GM12865 (cell line): ENCODE data around the gene KCNH4.

Experiments
- DNase-seq: peaks from one replicate; pipeline ENCODE4 v3.0.0; 2010; ENCODE audit warnings: low read depth
- H3K4me3 ChIP-seq: 2 replicates; pipeline ENCODE4 v1.5.1; 2011; ENCODE audit warnings: mild to moderate bottlenecking, low read depth, low read length, control low read depth
- CTCF ChIP-seq: IDR thresholded peaks from 2 replicates; pipeline ENCODE4 v1.5.1; 2011; ENCODE audit warnings: low read length, control low read depth, low read depth, inconsistent platforms; ENCODE audit not compliant: insufficient read depth; ENCODE audit errors: missing control alignments

Gene KCNH4

GRCh38 chr17:42165751-42166150 lies 15.2 kb downstream of the KCNH4 start:
- no peak for TF ChIP-seq CTCF
- DNase-seq: no peak
- H3K4me3 ChIP-seq: no peak overlapping the region

DNA sequence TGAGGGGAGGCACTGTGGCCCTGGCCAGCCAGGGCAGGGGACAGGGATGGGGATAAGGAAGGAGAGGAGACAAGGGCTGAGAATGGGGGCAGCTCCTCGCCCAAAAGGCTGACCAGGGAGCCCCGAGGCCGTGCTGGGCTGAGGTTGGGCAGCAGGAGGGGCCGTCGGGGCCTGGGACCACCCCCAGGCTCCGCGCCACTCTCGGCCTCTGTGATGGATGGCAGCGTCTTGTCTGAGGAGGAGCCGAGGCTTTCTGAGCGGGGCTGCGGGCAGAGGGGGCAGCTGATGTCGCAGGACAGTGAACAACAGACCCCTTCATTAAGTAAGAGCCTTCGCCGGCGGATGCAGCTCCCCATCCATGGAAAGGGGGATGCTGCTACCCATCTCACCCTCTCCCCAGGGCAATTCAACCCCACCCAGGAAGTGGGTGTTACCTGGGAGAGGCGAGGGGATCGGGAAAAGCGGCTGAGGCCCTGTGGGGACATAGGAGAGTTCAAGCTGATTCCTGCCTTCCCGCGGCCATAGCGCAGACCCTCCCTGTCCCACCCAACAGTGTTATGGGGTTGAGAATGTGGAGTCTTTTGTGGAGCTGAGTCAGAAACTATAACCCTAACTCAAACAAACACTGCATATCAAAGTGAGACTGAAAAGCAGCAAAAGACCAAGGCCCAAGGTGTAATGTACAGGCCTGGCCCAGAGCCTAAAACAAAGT lies 17.1 kb downstream of the KCNH4 start:
- no peak for TF ChIP-seq CTCF
- H3K4me3 ChIP-seq: no peak overlapping the region
- no peak for DNase-seq

DNA sequence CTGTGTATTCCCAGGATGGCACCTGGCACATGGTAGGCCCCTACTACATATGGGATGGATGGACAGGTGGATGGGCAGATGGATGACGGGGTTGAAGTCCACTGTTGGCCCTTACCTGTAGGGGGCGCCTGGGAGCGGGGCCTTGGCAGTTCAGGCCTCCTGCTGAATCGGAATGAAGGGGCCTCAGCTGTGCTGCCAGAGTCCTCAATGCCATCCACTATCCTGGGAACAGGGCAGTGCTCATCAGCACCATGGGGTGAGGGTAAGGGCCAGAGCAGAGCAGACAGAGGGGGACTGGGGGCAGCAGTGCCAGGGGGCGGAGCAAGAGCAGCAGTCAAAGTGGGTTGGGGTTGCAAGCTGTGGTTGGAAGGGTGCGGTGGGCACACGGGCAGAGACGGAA lies 17.8 kb downstream of the KCNH4 start:
- TF ChIP-seq CTCF: peak; percentile 66
- H3K4me3 ChIP-seq: no peak overlapping the region
- DNase-seq: peak; percentile 51

- H3K4me3 ChIP-seq: no peak overlapping the region
- no peak for TF ChIP-seq CTCF
- DNase-seq: no peak
These were observed 20.4 kb downstream of the KCNH4 start for GRCh38 chr17:42160531-42160910.

DNA sequence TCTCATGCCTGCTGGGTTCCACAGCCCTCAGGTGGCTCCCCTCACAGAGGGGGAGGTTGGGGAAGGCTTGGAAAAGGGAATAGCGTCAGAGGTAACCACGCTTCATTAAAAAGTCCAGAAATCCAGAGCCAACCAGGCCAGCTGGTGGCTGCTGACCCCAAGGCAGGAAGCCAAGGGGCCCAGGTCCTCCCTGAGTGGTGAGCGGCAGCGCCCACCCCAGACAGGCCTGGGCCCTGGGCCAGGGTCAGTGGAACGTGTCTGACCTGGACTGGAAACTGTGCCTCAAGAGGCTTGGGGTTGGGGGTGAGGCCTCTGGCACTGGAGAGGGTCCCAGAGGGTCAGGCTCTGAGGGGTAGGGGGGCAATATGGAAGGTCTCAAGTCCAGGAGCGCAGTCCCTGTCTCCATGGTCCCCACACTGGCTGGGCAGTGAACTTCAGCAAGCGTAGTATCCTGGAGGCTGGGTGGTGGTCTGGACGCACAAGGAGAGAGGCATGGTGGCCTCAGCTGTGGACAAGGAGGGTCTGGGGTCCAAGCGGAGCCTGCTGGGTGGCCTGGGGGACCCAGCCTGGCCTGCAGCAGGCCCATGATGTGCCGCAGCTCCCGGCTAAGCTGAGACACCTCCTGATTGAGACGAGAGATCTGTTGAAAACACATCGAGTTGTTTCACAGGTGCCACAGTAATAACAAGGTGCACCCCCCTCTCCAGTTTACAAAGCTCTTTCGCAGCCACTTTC lies 21.0 kb downstream of the KCNH4 start:
- no peak for DNase-seq
- no peak for TF ChIP-seq CTCF
- H3K4me3 ChIP-seq: no peak overlapping the region

GRCh38 chr17:42155614-42156045 lies 25.3 kb downstream of the KCNH4 start:
- no peak for TF ChIP-seq CTCF
- DNase-seq: no peak
- H3K4me3 ChIP-seq: peak overlapping the region; percentile 50
